GM19463 (cell line): Measurements from ENCODE around the gene PADI3.
"Not testable (repeated sequence)": the region's sequence is repeated elsewhere in the genome, so short reads cannot be mapped to it uniquely, and the experiment has no call there.

Experiments used
- ATAC-seq: cut with Tn5 transposase; IDR thresholded peaks from one replicate; pipeline ENCODE4 v1.9.1; 2021; ENCODE audit warnings: mild to moderate bottlenecking, moderate library complexity; ENCODE audit not compliant: unreplicated experiment

Gene PADI3

DNA sequence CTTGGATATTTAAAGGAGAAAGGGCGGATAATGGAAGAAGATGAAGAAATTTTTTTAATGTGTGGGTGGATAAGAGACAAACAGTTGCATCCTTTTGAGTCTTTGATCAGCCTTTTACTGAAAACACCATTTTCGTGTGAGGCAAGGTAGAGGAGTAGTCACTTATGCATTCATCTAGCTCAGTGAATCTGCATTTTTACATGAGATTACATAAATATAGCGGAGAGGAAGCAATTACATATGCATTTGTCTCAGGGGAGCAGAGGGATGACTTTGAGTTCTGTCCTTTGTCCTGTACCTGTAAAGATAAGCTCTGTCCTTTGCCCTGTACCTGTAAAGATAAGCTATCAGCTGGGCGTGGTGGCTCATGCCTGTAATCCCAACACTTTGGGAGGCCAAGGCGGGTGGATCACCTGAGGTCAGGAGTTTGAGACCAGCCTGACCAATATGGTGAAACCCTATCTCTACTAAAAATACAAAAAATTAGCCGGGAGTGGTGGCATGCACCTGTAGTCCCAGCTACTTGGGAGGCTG, 73.0 kb downstream of the PADI3 start:
- ATAC-seq = not testable (repeated sequence)

DNA sequence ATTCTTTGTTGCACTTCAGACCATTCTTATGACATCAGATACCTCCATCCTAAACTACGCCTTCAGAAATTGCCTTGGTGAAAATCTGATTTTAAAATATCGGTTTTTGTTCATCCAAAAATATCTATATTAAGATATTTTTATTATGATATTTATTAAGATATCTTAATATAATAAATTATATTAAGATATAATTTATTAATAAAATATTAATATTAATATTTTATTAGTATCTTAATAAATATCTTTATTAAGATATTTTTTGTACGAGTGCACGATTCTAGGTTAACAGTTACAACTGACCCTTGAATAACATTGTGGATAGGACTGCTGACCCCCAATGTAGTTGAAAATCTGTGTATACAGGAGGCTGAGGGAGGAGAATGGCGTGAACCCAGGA, 80.0 kb downstream of the PADI3 start:
- ATAC-seq = no peak

DNA sequence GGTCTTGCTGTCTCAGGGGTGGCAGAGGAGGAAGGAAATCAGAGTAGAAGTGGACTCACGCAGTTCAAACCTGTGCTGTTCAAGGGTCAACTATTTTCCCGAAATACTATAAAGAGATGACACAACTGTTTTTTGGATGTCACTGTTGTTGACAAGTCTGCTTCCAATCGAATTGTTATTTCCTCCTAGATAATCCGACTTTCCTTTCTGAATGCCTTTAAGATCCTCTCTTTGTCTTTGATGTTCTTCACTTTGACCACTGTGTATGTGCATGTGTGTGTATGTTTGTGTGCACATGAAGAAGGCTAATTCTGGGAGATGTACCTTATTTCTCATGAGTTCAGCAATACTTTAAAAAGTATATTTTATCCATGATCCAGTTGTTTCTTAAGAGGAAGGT, 80.7 kb downstream of the PADI3 start:
- no peak for ATAC-seq

DNA sequence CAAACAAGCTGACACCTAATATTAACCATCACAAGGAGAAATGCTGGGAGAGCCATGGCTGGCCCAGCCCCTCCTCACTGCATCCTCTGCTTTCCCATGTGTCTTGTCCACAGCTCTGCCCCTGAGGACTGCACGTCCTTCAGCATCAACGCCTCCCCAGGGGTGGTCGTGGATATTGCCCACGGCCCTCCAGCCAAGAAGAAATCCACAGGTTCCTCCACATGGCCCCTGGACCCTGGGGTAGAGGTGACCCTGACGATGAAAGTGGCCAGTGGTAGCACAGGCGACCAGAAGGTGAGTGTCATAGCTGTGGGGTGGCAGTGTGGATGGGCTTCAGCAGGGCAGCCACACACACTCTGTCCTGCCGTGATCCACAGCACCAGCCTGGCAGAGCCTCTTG, 82.0 kb downstream of the PADI3 start:
- no peak for ATAC-seq

DNA sequence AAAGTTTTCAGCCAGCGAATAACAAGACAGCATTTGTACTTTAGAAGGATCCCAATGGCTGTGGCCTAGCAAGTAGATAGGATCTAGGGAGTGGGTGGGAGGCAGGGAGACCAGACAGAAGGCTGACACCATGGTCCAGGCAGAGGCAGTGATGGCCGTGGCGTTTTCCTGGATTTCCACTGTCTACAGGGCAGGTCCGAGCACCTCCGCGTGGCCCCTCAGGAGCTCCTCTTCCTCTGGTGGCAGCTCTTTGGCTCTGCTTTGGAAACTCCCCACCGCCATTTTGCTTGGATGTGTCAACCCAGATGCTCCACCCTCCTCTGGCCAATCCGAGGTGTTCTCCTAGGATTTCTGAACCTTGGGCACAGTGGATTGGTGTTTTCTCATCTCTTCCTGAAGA, 84.2 kb downstream of the PADI3 start:
- ATAC-seq = no peak
